HG03565 (cell line): ENCODE results near the gene SLC19A1.

Experiments used
- ATAC-seq: cut with Tn5 transposase; IDR thresholded peaks from one replicate; pipeline ENCODE4 v1.9.1; 2021; ENCODE audit warnings: mild to moderate bottlenecking, moderate library complexity; ENCODE audit not compliant: unreplicated experiment

The SLC19A1 gene

DNA sequence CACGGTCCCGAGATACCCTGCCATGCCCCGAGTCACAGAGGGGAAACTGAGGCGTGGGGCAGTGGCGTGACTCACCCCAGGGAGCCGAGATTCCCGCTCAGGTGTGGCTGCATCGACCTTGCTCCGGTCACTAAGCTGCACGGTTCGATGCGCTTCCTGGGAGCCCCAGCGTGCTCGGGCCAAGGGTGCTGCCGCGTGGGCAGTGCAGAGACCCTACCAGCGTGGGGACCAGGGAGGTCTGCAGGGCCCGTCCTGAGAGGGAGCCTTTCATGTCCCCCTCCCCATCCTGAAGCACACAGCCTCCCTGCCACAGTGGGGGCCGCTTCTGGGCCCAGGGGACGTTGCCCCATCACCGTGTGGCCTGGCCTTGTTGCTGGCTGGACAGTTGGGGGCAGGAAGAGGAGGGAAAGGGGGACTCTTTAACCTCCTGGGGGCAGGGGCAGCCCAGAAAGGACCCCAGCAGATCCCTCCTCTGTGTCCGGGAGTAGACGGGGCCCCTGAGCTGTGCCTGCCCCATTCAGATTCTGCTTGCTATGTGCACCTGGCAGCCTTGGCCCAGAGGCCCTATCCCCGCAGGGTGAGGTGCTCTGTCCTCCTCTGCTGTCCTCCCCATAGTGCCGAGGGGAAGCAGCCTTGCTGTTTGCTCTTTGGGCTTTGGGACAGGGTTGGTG lies 84.9 kb downstream of the SLC19A1 start:
- ATAC-seq = no peak

DNA sequence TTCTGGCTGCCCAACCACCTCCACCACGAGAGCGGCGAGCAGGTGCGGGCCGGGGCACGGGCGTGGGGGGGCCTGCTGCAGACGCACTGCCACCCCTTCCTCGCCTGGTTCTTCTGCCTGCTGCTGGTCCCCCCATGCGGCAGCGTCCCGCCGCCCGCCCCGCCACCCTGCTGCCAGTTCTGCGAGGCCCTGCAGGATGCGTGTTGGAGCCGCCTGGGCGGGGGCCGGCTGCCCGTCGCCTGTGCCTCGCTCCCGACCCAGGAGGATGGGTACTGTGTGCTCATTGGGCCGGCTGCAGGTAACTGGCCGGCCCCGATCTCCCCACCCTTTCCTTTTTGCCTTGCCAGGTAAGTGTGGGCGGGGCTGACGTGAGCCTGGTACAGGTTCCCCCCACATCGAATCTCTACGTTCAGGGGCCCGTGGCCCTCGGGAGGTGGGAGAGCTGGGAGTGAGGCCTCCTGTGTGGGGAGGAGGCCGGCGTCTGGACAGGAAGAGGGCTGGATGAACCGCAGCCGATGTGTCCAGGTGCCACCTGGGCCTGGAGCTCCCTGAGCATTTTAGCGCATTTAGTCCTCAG lies 85.6 kb downstream of the SLC19A1 start:
- ATAC-seq = no peak

DNA sequence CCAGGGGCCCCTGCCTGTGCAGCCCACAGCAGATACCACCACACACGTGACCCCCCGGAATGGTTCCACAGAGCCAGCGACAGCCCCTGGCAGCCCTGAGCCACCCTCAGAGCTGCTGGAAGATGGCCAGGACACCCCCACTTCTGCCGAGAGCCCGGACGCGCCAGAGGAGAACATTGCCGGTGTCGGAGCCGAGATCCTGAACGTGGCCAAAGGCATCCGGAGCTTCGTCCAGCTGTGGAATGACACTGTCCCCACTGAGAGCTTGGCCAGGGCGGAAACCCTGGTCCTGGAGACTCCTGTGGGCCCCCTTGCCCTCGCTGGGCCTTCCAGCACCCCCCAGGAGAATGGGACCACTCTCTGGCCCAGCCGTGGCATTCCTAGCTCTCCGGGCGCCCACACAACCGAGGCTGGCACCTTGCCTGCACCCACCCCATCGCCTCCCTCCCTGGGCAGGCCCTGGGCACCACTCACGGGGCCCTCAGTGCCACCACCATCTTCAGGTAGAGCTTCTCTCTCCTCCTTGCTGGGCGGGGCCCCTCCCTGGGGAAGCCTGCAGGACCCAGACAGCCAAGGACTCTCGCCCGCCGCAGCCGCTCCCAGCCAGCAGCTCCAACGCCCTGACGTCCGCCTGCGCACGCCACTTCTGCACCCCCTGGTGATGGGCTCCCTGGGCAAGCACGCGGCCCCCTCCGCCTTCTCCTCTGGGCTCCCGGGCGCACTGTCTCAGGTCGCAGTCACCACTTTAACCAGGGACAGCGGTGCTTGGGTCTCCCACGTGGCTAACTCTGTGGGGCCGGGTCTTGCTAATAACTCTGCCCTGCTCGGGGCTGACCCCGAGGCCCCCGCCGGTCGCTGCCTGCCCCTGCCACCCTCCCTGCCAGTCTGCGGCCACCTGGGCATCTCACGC lies 86.3 kb downstream of the SLC19A1 start:
- no peak for ATAC-seq

DNA sequence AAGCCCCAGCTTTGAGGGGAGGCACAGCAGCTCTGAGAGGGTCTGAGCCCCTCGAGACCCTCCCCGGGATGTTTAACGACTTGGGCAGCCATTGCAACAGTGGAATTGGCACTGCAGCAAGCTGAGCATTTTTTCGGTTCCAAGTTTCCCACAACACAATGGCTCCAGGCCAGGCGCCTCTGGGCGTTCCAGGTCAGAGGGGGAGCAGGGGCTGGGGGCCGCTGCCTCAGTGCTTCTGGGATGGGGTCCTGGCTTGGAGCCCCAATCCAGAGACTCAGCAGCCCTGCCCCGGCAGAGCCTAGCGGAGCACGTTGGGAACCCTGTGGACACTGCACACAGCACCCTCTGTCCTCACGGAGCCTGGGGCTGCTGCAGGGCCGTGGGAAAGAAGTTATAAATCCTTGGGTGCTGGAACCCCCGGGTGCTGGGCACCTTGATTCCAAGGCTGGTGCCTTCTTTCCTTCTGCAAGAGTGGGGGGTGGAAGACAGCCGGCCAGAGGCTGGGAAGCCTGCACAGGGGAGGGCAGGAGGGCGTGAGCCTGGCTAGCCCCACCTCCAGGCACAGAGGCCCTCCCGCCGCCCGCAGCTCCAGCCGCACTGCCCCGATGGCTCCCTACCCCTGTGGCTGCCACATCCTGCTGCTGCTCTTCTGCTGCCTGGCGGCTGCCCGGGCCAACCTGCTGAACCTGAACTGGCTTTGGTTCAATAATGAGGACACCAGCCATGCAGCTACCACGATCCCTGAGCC lies 87.1 kb downstream of the SLC19A1 start:
- ATAC-seq = no peak

DNA sequence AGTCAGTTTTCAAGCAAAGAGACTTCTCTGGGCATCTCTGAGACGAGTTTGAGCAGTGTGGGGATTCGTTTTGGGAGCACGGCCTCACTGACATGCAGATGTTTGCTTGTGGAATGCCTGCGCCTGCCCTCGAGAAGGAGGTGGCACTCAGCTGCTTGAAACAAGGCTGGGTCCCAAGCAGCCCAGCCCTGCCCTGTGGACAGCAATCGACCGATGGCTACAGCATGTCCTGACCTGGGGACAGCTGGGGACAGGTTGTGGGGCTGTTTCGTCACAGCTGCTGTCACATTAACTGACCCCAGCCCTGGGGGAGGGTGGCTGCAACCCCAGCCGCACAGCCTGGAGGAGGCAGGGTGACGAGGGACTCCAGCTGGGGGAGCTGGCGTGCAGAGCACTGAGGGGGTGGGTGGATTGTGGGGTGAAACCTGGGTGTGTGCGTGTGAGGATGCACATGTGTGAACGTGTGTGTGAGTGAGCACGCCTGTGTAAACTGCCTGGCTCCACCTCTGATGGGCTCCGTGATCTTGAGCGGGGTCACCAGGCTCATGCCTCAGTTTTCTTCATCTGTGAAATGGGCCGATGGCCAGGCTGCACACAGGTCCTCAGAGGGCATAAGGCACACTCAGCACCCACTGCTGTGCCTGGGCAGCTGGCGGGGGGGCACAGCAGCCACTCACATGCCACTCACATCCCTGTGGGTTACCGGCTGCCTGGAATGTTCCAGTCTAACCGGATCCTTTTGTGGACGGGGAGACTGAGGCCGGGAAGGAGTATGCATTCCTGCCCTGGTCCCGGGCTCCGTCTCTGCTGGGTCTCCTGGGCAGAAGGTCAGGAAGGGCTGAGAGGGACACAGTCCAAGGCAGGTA lies 87.9 kb downstream of the SLC19A1 start:
- ATAC-seq = no peak

GRCh38 chr21:45453308-45453950 lies 88.8 kb downstream of the SLC19A1 start:
- no peak for ATAC-seq

- no peak for ATAC-seq
Measured at GRCh38 chr21:45452696-45453307, 89.4 kb downstream of the SLC19A1 start.

DNA sequence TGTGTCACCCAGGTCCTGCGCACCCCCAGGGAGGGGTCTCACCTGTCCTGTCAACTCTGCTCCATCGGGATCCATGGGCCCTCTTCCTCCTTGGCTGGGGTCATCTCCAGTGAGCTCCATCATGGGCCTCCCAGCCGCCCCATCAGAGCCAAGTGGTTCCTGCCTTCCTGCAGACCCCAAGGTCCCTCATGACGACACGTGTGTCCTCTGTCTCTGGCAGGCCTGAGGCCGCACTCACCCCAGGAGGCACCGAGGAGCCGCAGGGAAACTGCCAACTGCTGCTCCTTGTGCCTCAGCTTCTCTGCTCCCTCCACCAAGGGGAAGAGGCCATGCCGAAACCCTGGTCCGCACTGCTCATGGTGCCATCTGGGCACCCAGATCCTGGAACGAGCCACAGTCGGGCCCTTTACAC lies 90.5 kb downstream of the SLC19A1 start:
- no peak for ATAC-seq

DNA sequence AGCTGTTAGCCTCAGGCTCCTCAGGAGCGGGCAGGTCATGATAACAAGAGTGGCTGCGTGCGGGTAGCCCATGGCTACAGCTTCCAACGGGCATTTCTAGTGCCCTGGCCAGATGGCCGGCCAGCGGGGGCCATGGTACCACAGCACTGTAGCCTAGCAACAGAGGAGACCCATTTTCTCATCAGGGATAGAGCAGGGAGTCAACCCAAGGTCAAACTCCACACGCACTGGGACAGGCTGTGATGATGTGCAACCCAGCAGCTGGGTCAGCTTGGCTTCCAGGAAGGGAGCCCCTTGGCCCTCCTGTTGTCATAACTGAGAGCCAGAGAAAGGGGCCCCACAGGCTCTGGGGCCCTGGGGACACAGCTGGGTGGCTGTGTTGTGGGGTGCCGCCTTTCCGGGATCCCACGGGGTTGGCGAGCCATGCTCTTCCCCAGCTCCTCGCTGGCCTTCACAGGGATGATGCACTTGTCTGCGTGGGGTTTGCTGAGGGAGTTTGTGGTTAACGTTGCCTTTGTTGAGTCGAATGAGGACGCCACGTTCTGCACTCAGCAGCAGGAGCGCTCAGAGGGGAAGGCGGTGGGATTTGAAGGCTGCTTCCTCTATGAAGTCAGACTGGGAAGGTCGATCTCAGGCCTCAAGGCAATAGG lies 91.0 kb downstream of the SLC19A1 start:
- no peak for ATAC-seq

- no peak for ATAC-seq
Measured at GRCh38 chr21:45450423-45451090, 91.7 kb downstream of the SLC19A1 start.

GRCh38 chr21:45449658-45450422 lies 92.4 kb downstream of the SLC19A1 start:
- ATAC-seq = no peak

GRCh38 chr21:45448810-45449657 lies 93.2 kb downstream of the SLC19A1 start:
- no peak for ATAC-seq

DNA sequence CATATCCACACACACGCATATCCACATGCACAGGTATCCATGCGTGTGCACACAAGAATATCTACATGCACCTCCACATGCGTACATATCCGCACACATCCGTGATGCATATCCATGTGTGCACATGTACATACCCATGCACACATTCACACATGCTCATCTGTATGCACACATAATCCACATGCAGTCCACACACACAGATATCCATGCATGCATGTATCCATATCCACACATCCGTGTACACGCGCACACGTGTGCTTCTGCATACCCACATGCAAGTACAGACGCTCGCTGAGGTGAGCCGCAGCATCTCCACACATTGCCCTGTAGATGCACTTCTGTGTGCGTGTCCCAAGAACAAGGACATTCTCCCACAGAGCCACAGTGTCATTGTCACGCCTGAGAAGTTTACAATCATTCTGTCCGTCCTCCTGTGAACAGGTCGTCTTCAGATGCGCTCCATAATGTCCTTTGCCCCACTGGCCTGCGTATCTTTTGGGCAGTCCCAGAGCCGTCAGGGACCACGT lies 93.9 kb downstream of the SLC19A1 start:
- ATAC-seq = no peak
